Measurements from ENCODE around the gene CD99.

DNA sequence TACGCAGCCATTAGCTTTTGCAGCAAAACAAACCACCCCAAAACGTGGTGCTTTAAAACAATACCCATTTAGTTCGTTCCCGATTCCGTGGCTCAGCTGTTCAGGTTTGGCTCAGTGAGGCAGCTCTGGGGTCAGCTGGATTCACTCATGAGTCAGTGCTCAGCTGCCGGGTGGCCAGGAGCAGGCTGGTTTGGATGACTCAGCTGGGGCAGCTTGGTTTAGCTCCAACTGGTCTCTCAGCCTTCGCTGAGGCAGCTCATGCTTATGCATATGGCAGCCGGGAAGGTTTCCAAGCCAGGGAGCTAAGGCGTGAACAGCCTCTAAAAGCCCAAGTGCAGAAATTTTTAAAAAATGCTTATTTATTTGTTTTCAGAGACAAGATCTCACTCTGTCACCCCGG lies 13.3 kb upstream of the CD99 start:
- TF ChIP-seq, protein P1, sequence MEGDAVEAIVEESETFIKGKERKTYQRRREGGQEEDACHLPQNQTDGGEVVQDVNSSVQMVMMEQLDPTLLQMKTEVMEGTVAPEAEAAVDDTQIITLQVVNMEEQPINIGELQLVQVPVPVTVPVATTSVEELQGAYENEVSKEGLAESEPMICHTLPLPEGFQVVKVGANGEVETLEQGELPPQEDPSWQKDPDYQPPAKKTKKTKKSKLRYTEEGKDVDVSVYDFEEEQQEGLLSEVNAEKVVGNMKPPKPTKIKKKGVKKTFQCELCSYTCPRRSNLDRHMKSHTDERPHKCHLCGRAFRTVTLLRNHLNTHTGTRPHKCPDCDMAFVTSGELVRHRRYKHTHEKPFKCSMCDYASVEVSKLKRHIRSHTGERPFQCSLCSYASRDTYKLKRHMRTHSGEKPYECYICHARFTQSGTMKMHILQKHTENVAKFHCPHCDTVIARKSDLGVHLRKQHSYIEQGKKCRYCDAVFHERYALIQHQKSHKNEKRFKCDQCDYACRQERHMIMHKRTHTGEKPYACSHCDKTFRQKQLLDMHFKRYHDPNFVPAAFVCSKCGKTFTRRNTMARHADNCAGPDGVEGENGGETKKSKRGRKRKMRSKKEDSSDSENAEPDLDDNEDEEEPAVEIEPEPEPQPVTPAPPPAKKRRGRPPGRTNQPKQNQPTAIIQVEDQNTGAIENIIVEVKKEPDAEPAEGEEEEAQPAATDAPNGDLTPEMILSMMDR (conservative IDR thresholded peaks at IDR 0.05; ENCODE audit: low read depth, low read length), result no peak
- TF ChIP-seq EZH2 (IDR thresholded peaks at IDR 0.05; ENCODE audit: borderline replicate concordance, low read depth, low read length, poor library complexity, severe bottlenecking), result no peak
